ENCODE data around the gene SNHG17.

GRCh38 chr20:38433304-38433972 is 1.7 kb downstream of the SNHG17 start:
- TF ChIP-seq CTCF (IDR thresholded peaks at IDR 0.05) (no peak), POLR2A (IDR thresholded peaks at IDR 0.05) (no peak)
